Brain microvascular endothelial cell (primary cell): ENCODE data around the gene PPM1L.
"Not testable (repeated sequence)": the region's sequence is repeated elsewhere in the genome, so short reads cannot be mapped to it uniquely, and the experiment has no call there.

Experiments
- DNase-seq: peaks from one replicate; pipeline ENCODE4 v3.0.0-alpha.2; 2020
- H3K27ac ChIP-seq: fragments of 250-450 bp; sonication (Bioruptor Pico); 2 replicates; pipeline ENCODE4 v1.5.1; 2020; ENCODE audit warnings: mild to moderate bottlenecking, moderate library complexity
- H3K27me3 ChIP-seq: fragments of 250-450 bp; sonication (Bioruptor Pico); replicated peaks from 2 replicates; pipeline ENCODE4 v1.5.1; 2020; ENCODE audit warnings: mild to moderate bottlenecking
- H3K36me3 ChIP-seq: fragments of 250-450 bp; sonication (Bioruptor Pico); replicated peaks from 2 replicates; pipeline ENCODE4 v1.5.1; 2020; ENCODE audit warnings: mild to moderate bottlenecking
- H3K4me3 ChIP-seq: 2 replicates; pipeline ENCODE4 v1.5.1; 2011; ENCODE audit warnings: low read depth, mild to moderate bottlenecking, control low read depth, low read length, moderate library complexity
- in situ Hi-C: cut with HindIII; loops from 2 replicates; pipeline ENCODE4 v1.10.0; 2017; ENCODE audit warnings: low sequenced_read_pairs, low pct_ligation_motif_present
- TF ChIP-seq, protein P1 (sequence below): IDR thresholded peaks from 2 replicates; pipeline ENCODE4 v1.5.1; 2011; ENCODE audit warnings: low read depth, mild to moderate bottlenecking, moderate library complexity, low read length, control low read depth, inconsistent platforms; ENCODE audit errors: missing control alignments

The PPM1L gene

DNA sequence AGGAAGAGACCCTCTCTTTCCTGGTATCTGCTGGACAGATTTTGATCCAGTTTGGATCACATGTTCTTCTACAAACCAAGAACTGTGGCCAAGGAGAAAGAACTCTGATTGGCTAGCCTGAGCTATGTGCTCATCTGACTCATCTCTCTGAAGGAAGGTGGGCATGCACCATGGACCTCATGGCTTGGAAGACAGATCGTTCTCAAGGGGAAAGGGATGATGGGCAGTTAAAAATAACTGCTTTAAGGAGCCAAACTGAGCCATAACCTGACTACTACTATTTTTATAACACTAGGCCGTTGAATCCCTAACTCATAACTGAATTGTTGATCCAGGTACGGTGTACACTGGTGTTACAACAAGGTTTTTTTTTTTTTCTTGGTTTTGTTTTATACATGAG is 236.7 kb downstream of the PPM1L start:
- Histone ChIP-seq H3K27ac (no peak overlapping the region), H3K27me3 (no peaks in the 10 kb centered on the region), H3K36me3 (no peaks in the 10 kb centered on the region), H3K4me3 (no peak overlapping the region)
- in situ Hi-C loops: no loop called here
- no peak for DNase-seq
- TF ChIP-seq, protein P1, sequence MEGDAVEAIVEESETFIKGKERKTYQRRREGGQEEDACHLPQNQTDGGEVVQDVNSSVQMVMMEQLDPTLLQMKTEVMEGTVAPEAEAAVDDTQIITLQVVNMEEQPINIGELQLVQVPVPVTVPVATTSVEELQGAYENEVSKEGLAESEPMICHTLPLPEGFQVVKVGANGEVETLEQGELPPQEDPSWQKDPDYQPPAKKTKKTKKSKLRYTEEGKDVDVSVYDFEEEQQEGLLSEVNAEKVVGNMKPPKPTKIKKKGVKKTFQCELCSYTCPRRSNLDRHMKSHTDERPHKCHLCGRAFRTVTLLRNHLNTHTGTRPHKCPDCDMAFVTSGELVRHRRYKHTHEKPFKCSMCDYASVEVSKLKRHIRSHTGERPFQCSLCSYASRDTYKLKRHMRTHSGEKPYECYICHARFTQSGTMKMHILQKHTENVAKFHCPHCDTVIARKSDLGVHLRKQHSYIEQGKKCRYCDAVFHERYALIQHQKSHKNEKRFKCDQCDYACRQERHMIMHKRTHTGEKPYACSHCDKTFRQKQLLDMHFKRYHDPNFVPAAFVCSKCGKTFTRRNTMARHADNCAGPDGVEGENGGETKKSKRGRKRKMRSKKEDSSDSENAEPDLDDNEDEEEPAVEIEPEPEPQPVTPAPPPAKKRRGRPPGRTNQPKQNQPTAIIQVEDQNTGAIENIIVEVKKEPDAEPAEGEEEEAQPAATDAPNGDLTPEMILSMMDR: no peak

DNA sequence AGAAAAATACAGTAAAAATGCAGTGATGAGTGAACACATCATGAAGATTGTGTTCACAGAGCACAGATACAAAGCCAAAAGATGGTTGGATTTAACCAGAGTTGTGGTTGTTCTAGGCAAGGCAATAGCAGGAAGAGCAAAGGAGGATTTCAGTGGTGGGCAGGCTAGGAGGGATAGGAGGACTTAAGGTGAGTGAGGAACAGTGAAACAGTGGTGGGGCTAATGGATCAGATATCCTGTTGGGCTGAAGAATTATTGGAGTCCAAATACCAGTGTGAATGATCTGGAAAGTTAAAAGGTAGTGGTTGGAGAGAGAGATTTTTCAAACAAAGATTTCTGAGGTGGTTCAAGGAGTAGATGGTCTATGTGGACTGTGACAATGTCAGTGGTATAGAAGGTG is 240.8 kb downstream of the PPM1L start:
- Histone ChIP-seq H3K36me3 (no peaks in the 10 kb centered on the region), H3K4me3 (no peak overlapping the region), H3K27me3 (no peaks in the 10 kb centered on the region), H3K27ac (no peak overlapping the region)
- in situ Hi-C loops: no loop called here
- no peak for DNase-seq
- TF ChIP-seq, protein P1: no peak

- no peaks in the 10 kb centered on the region for H3K27me3 ChIP-seq
- no peak overlapping the region for H3K4me3 ChIP-seq
- TF ChIP-seq, protein P1: no peak
- no peak overlapping the region for H3K27ac ChIP-seq
- in situ Hi-C loops: no loop called here
- no peaks in the 10 kb centered on the region for H3K36me3 ChIP-seq
- DNase-seq: no peak
Measured at GRCh38 chr3:160998581-160998980, 242.6 kb downstream of the PPM1L start.

DNA sequence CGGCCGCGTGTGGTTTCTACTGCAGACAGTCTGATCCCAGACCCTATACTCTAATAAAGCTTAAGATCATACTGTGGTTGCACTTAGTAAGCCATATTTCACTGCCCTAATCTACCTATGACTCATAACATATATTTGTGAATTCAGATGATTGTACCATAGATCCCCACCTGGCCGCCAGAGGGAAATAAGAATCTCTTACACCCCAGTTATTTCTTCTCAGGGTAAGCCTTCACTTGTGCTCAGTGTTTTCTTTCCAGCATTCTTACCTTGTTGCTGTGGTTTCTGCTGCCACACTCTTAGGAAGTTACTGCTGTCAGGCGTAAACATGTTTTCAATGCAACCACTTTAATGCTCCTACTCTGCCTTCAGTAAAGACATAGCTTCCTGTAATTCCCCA is 243.2 kb downstream of the PPM1L start:
- Histone ChIP-seq H3K36me3 (no peaks in the 10 kb centered on the region), H3K4me3 (no peak overlapping the region), H3K27me3 (no peaks in the 10 kb centered on the region), H3K27ac (no peak overlapping the region)
- TF ChIP-seq, protein P1: no peak
- peak; percentile 0 for DNase-seq
- in situ Hi-C loops: no loop called here

DNA sequence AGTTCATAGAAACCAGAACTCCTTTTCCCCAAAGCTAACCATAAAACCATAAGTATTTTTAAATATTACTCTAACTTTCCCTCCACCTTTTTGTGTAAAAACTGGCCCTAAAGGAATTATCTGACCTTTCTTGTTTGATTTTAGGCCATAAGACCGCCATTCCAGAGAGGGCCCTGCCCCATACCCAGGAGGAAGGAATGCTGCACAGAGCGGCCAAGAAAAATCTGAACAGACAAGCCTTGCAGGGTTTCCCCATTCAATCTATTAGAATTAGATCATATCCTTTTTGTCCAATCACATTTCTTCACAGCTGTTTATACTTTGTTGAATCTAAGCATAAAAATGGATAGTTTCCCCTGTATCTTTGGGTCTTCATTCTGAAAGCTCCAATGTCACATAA is 252.1 kb downstream of the PPM1L start:
- Histone ChIP-seq H3K27me3 (no peaks in the 10 kb centered on the region), H3K27ac (no peak overlapping the region), H3K36me3 (no peaks in the 10 kb centered on the region), H3K4me3 (no peak overlapping the region)
- DNase-seq: no peak
- in situ Hi-C loops: no loop called here
- TF ChIP-seq, protein P1: no peak

DNA sequence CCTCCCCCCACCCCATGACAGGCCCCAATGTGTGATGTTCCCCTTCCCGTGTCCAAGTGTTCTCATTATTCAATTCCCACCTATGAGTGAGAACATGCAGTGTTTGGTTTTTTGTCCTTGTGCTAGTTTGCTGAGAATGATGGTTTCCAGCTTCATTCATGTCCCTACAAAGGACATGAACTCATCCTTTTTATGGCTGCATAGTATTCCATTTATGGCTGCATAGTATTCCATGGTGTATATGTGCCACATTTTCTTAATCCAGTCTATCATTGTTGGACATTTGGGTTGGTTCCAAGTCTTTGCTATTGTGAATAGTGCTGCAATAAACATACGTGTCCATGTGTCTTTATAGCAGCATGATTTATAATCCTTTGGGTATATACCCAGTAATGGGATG is 254.1 kb downstream of the PPM1L start:
- H3K4me3 ChIP-seq, DNase-seq, H3K27me3 ChIP-seq, in situ Hi-C loops, H3K36me3 ChIP-seq, H3K27ac ChIP-seq: not testable (repeated sequence)
